Fibroblast of skin of left biceps (primary cell): Measurements from ENCODE around the gene GPR4.
A peak's percentile ranks its signal among the peaks of the same experiment; 100 is the strongest.
"Not testable (repeated sequence)": the region's sequence is repeated elsewhere in the genome, so short reads cannot be mapped to it uniquely, and the experiment has no call there.

Experiments used
- DNase-seq, 2 experiments: peaks; one replicate each; pipeline ENCODE4 v3.0.0-alpha.2; 2013; ENCODE audit warnings: low read depth in 2 of 2

Gene GPR4

DNA sequence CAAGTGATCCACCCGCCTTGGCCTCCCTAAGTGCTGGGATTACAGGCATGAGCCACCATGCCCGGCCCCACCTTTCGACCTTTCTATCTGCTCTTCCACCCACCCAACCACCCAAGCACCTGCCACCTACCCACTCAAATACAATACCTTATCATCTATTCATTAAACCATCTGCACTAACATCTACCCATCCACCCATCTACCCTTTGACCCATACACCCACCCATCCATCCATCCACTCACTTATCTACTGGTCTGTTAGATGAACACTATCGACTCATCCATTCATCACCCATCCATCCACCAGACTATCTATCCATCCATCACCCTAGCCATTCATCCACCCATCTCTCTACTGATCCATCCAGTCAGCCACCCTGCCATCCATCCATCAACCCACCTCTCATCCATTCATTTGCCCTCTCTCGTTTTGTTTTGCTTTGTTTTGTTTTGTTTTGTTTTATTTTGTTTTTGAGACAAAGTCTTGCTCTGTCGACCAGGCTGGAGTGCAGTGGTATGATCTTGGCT, 20.0 kb upstream of the GPR4 start:
- no peak for DNase-seq

DNA sequence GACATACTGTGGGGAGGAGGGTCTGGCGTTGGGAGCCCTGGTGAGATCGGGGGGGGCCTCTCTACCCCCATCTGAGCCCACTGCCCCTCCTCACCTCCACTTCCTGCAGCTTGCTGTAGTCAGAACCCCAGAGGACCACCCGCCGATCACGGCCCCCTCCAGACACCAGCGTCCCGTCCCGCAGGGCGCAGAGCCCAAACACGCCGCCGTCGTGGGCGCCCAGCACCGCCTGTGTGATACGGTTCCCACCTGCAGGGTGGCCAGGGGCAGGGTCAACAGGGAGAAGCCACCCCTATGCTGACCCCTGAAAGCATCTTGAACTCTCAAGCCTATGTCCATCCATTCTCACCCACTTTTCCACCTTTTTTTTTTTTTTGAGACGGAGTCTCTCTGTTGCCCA, 19.4 kb upstream of the GPR4 start:
- no peak for DNase-seq

DNA sequence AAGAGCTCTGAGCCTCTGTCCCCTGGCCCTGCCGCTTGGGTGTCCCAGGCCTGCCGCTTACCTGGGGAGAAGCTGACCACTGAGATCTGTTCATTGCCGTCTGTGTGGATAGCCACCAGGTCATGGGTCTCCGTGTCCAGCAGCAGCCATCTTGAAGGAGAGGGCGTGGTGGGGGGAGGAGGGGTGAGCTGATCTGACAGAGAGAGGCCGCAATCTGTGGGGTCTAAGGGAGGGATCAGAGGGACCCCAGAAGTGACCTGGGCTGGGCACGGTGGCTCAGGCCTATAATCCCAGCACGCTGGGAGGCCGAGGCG, 14.6 kb upstream of the GPR4 start:
- no peak for DNase-seq

DNA sequence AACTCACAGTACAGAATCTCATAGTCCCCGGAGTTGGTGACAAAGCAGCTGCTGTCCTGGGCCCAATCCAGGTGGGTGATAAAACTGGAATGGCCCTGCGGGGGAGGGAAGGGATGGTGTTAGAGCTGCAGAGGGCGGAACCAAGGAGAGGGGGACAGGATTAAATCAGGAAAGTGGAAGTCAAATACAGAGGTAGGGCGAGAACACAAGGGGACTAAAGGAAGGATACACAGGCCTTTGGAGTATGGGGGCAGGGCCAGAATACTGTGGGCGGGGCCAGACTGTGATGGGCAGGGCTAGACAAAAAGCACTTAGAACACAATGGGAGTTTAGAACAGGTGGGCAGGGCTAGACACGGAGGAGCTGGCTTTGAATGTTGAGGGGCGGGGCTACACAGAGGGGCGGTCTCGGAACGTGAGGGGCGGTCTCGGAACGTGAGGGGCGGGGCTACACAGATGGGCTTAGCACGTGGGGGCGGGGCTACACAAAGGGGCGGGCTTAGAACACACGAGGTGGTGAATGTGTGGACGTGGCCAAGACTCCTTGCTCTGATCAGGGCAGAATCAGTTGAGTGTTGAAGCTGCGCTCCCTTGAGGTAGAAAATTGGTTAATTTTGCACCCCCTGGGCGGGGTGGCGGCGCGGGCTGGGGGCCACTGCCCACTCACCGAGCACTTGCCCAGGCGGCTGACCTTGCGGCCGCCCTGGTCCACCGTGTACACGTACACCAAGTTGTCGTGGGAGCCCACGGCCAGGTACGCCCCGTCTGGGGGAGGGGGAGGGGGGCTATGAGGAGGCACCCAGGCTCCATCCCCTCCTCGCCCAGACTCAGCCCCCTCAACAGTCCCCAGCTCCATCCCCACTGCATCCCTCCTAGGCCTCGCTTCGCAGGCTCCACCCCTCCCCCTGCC, 14.0 kb upstream of the GPR4 start:
- peak; percentile 71 to 73 for DNase-seq

DNA sequence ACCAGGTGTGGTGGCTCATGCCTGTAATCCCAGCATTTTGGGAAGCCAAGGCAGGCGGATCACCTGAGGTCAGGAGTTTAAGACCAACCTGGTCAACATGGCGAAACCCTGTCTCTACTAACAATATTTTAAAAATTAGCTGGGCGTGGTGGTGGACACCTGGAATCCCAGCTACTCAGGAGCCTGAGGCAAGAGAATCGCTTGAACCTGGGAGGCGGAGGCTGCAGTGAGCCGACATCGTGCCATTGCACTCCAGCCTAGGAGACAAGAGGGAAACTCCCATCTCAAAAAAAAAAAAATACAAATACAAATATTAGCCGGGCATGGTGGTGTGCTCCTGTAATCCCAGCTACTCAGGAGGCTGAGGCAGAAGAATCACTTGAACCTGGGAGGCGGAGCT, 13.0 kb upstream of the GPR4 start:
- not testable (repeated sequence) for DNase-seq

DNA sequence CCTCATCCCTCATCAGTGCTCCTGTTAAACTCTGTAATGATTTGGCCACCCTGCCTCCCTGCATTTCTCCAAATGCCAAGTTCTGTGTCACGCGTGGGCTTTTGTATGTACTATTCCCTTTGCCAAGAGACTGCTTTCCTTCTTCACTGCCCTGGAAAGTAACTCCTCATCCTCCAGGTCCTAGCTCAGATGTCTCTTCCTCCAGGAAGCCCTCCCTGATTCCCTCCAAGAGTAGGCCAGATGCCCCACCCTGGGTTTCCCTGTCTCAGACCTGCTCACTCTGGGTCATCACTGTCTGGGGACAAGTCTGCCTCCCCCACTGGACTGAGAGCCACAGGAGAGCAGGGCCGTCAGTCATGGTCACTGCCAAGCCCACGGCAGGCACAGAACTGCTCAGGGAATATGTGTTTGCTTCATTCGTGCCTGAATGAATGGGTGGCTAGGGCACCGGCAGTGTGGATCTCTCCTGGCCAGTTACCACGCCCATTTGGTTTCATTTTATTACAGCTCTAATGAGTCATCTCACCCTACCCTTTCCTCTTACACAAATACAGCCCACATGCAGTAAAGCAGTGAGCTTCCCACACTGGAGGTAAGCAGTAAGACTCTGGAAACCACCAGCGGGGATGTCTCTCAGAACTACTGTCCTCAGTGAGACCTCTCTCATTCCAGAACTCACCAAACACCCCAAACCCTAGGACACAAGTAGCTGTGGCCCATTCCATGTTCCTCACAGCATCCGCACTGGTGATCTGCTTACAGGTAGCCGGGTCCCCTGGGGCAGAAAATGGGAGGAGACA, 12.1 kb upstream of the GPR4 start:
- peak; percentile 32 to 37 for DNase-seq

DNA sequence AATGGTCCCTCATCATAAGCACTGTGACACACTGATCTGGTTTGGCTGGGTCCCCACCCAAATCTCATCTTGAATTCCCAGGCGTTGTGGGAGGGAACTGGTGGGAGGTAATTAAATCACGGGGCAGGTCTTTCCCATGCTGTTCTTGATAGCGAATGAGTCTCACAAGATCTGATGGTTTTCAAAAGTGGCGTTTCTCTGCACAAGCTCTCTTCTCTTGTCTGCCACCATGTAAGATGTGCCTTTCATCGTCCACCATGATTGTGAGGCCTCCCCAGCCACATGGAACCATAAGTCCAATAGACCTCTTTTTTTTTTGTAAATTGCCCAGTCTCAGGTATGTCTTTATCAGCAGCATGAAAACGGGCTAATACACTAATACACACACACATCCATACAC, 6.9 kb upstream of the GPR4 start:
- DNase-seq: no peak

DNA sequence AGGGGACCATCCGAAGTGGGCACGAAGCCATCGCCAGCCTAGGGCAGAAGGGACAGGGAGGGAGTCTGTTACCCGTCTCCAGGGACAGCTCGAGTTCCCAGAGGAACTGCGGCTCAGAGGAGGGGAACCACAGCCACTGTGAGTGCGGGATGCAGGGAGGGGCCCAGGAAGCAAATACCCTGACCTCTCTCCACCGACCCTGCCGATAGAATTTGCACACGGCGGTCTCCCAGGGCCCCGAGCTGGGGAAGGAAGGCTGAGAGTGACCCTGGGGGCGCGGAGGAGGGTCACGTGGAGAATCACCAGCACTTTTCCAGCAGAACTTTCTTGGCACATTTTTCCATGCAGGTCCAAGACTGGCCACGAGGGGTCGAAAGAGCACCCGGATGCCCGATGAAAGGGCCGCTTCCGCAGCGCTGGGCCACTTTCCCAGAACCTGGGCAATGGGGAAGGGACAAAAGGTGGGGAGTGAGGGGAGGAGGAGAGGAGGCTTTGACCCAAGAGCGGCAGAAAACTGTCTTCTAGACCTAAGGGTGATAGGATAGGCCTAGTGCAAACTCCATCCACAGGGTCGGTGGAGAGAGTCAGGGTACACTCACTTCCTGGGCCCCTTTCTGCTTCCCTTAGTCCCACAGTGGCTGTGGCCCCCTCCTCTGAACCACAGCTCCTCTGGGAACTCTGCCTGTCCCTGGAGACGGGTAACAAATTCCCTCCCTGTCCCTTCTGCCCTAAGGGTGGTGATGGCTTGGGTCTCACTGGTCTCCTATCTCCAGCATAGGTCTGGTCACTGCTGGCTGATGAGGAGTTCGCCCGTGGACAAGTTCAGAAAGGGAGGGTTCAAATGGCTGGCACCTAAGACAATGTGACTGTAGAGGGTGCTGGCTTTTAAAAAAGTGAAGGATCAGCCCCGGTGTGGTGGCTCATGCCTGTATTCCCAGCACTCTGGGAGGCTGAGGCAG, 5.3 kb upstream of the GPR4 start:
- peak in 1 of 2 experiments; percentile 27 for DNase-seq

DNA sequence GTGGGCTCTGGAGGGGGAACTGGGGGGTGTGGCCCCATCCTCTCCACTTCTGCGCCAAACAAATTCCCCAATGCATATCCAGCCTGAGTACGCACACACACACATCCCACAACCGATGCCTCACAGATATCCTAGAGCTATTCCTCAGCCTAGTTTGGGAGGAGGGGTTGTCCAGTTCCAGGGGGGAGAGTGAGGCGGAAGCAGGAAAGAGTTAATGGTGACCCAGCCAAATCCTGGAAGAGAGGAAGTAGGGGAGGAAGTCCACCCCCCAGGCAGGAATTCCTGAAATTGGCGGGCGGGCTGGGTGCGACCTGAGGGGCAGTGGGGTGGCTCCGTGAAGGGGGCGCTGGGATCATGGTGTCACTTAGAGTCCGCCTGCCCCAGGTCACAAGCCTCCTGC, 897 bp downstream of the GPR4 start:
- no peak for DNase-seq

DNA sequence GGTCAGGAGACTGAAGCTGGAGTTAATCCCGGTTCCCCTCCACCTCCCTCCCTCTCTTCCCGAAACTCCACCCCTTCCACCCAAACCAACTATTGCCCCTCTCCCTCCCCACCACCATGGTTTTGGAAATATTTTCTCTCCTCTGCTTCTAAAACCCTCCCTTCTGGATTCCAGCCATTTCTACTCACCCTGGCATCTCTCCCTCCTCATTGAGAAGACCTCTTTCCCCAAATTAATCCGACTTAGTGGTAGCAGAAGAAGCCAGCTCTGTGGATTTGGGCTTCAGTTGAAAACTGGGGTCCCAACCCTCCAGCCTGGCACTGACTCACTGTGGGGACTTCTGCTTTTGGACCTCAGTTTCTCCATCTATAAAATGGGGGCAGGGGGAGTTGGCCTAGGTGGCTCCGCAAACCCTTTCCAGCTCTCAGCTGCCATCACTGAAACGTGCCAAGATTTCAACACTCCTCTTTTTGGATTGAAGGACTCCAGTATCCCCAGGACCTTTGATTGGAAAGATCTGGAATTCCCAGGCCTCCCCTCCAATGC, 1.6 kb downstream of the GPR4 start:
- DNase-seq: no peak

DNA sequence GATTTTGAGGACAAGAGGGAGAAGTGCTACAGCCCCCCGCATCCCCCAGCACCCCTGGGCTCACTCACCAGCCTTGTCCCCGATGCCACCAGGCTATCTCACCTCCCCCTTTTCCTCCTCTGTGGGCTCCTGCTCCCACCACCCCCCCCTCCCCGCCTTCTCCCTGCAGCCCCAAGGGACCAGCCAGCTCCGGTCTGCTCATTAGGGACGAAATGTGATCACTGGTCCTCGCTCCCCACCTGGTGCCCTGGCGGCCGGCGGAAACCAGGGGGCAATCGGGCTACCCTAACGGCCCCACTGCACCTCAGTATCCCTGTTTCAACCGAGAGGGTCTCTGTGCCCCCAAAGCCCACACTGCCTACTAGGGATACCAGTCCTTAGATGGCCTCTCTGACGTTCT, 2.7 kb downstream of the GPR4 start:
- no peak for DNase-seq

DNA sequence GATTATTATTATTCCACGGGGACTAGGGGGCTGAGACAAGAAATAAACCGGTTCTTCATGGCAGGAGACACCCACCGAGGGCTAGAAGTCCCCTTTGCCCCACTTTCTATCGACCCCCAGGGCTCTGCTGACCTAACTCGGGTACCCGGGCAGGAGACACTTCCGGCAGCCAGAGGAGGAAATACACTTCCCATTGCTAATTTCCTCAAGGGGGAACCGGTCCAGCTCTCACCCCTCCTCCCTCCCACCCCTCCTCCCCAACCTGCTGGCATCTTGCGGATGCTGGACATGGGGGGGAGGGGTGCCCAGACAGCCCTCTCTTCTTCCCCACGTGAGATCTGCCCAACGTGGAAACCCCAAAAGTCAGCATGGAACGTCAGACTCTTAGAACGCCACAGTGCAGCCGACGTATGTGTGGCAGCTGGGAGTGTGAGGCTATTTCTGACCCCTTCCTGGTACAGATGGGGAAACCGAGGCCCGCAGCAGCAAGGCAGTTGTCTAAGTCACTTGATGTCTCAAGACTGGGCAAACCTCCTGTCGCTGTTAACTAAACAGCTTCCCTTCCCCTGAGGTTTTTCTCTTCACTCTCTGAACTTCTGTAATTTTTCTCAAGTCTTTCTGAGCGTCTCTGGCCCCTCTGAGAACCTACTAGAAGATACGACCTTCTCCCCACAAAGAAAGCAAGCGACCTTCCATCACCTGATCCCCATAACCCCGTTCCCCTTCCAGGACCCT, 3.6 kb downstream of the GPR4 start:
- DNase-seq: no peak

DNA sequence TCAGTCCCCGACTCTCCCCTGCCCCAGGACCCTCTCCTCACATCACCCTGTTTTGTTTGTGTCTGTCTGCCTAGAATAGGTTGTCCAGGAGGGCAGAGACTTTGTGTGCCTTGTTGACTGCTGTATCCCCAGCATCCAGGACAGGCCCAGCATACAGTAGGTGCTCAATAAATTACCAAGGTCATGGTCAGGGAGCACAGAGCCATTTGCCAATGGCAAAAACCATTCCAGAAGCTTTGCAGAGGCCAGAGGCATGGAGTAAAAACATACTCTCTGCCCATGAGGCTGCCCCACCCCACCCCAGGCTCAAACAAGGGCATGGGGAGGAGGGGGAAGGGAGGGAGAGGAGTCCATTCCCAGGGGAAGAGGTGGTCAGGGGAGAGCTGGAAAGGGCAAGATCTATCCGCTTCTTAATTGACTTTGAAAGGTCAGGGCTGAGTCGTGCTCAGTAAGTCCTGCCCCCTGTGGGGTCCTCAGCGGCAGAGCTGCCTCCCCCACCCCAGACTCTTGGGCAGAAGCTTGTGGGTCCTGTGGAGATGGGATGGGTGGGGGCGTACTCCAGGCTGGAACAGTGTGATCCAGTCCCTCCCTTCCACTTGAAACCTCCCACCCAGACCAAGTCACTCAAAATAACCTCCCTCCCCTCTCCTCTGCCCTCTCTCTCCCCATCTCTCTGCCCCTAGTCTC, 4.4 kb downstream of the GPR4 start:
- DNase-seq: no peak

DNA sequence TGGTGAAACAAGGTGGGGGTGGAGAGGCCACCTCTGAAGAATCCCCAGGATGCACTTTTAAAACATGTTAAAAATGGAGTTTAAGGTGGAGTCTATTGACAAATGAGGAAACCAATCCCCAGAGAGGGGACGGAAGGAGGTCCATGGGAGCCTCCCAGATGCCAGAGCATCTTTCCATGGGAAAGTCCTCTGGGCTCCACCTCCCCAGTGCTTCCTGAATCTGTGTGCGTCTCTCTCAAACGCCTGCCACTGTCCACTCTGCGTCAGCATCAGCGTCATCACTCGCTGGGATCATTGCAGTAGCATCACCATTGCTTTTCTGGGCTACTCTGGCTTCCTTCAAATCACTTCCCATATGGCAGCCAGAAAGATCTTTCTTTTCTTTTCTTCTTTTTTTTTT, 6.2 kb downstream of the GPR4 start:
- DNase-seq: no peak

DNA sequence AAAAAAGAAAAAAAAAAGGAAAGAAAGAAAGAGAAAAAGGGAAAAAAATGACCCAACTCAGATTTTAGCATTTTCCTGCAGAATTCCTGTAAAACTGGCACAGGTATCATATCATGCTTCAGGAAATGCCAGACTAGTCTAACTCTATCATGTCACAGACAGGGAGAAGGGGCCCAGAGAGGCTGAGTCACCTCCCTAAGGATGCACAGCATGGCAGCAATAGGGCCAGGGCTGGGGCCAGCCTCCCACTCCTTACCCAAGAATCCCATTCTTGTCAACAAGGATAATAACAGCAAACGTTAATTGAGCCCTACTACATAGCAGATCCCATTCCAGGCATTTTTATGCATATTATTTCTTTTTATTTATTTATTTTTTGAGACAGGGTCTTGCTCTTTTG, 8.5 kb downstream of the GPR4 start:
- DNase-seq: no peak

DNA sequence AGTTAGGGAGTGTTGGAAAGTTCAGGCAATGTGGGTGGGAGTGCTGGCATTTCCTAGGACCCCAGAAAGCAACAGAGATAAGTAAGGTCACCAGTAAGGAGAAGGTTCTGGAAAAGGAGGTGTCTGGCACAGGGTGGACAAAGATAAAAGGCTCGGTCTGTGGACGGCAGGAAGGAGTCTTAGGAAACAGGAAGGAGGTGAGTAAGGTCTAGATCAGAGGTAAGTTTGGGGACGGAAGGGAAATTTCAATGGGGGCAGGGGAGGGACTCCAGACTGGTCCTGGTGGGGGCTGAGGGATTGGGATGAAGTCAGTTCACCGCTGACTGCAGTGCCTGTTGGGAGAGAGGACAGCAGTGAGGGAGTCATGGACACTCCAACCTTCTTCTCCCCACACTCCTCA, 9.6 kb downstream of the GPR4 start:
- no peak for DNase-seq

DNA sequence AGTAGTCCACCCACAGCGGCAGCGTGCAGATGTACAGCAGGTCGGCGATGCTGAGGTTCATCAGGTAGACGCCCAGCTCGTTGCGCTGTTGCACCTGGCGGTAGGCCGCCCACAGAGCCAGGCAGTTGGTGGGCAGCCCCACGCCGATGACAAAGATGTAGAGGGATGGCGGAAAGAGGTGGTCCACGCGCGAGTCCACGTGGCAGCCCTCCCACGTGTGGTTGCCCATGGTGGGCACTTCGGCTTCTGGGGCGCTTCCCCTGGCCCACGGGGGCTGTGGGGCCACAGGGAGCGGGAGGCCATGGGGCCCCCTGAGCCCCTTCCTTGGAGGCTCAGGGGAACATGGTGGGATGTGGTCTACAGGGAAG, 10.4 kb downstream of the GPR4 start:
- DNase-seq: no peak

DNA sequence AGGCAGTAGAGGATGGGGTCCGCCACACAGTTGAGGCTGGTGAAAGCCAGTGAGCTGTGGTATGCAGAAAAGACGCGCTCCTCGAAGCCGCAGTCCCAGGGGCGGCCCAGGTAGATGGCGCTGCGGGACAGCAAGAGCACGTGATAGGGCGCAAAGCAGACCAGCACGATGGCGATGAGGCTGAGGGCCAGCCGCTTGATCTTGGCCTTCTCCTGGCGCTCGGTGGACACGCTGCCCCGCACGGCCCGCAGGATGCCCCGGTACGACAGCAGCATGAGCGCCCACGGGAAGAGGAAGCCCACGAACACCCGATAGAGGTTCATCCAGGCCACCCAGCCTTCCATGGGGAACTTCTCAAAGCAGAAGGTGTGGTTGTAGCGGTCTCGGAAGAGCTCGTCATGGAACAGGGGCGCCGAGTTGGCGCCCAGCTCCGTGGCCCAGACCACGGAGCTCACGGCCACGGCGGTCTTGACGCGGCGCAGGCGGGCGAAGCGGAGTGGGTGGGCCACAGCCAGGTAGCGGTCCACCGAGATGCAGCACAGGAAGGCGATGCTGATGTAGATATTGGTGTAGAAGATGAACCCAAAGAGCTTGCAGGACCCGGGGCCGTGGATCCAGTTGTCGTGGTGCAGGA, 10.9 kb downstream of the GPR4 start:
- DNase-seq: no peak

DNA sequence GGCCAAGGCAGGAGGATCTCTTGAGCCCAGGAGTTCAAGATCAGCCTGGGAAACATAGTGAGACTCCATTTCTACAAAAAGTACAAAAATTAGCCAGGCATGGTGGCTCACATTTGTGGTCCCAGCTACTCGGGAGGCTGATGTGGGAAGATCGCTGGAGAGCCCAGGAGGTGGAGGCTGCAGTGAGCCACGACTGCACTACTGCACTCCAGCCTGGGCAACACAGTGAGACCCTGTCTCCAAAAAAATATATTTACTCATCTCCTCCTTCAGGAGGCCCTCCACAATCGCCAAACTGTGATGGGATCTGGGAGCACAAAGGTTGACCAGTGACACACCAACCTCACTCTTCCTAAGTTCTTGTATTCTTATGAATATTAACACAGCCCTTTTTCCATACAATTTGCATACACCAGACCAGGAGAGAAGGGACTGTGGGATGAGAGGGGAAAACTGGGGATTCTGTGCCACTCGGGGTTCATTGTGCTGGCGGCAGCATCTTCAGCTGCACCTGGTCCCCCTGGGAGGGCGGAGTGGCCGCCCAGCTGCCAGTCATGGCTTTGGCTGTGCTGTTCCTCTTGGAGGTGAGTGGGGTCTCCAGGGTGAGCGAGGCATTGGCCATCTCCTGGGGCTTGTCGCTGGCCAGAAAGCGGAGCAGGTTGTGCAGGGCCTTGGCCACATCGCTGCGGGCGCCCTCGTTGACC, 11.6 kb downstream of the GPR4 start:
- no peak for DNase-seq
